NCI-H345 treated with DMSO at 0.1 percent for 48 hours (cell line): ENCODE results near the gene PEF1.

Experiments used
- DNase-seq: peaks from one replicate; lab custom pipeline; 2025; ENCODE audit not compliant: unreplicated experiment; lab: John Stamatoyannopoulos, UW

The PEF1 gene

DNA sequence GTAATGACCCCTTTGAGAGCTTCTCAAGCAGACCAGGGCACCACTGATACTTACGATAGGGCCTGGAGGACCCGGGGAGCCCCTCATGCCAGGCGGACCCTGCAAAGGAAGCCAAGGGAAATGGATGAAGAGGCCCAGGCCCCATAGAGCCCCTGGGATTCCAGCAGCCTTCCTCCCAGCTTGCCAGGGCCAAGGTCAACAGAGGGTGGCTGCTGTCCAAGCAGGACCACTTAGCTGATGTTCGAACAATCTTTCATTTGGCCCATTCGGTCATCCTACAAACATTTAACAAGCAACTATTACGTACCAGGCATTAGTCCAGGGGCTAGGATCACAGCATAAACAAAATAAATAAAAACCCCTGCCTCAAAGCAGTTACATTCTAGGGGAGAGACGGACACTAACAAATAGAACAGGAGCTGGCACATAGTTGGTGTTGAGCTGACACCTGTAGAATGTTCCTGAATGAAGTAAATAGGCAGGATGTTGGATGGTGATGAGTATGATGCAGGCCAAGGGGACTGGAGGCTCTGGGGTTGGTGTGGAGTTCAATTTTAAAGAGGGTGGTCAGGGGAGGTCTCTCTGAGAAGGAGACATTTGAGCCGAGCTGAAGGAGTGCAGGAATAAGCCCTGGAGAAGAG, 27.0 kb upstream of the PEF1 start:
- no peak for DNase-seq

DNA sequence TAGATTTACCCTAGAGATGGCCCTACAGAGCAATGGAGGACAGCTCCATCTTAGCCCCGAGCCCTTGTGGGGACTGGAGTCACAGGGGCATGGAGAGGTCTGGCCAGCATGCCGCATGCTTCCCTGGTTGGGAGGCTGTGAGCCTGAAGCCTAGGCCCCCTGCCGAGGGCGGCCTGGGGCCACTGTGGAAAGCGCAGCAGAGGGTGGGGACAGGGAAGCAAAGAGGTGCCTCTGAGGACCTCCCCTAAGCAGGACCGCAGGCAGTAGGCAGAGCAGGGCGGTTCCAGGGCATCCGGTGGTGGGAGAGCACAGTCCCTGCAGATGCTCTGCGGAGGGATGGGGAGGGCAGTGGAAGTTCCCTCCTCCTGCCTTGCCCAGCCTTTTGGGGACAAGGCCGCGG, 26.5 kb upstream of the PEF1 start:
- no peak for DNase-seq

DNA sequence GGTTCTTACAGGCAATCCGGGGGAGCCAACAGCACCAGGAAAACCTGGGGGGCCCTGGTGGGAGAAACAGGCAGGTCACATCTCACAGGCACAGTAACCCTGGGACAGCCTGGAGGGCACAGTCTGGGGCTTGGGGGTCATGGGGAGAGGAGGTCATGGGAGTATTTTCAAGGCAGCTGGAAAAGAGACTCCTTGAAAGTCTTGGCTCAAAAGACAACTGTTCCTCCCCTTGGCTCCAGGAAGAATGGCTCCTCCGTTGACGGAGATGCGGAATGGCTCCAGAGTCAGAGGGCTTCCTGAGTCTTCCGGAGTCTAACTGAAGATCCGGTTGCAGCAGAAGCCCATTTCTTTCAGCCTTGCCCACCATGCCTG, 25.9 kb upstream of the PEF1 start:
- no peak for DNase-seq

DNA sequence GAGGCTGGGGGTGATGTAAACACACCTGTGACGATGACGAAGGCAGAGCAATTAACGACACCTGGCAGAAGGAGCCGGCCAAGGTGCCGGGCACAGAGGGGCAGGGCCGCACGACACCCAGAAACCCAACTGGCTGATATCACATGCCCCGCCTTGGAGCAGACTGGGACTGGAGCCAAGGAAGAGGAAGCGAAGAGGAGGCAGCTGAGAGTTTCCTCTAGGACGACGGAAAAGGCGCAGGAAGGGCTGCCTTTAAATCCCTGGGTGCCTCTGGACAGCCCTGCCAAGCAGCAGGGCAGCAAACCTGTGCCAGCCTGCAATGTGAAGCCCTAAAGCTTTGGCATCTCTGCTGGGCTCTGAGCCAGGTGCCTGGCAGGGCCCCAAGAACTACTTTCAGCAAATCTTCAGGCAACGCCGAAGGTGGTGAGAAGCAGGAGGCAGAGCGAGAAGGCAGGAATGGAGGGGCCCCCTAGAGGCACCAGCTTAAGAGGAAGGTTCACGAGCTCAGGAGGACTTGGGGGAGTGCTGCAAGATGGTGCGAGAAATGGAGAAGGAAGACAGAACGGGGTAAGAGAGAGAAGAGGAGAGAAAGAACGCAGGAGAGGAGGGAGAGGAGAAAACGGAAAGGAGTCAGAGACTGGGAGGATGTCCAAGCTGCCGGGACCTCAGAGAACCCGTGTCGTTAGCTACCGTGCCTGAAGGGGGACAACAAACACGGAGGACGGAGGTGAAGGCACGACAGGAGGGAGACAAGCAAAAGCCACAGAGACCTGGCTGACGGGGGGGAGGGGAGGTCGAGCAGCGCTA, 25.3 kb upstream of the PEF1 start:
- DNase-seq: peak; percentile 34

DNA sequence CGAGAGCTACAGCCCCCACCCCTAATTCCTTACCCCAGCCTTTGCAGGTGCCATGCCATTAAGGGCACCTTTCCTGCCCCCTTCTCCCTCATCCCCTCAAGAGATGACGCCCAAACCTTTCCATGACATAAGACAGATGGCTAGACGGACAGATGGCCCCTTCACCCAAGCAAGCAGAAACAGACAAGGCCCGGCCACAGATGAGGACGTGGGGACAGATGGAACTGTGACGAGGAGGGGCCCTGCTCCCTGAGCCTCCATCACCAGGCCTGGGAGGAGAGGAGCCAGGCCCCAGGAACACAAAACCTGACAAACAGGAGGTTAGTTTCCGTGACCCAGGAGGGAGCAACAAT, 24.7 kb upstream of the PEF1 start:
- DNase-seq: no peak

DNA sequence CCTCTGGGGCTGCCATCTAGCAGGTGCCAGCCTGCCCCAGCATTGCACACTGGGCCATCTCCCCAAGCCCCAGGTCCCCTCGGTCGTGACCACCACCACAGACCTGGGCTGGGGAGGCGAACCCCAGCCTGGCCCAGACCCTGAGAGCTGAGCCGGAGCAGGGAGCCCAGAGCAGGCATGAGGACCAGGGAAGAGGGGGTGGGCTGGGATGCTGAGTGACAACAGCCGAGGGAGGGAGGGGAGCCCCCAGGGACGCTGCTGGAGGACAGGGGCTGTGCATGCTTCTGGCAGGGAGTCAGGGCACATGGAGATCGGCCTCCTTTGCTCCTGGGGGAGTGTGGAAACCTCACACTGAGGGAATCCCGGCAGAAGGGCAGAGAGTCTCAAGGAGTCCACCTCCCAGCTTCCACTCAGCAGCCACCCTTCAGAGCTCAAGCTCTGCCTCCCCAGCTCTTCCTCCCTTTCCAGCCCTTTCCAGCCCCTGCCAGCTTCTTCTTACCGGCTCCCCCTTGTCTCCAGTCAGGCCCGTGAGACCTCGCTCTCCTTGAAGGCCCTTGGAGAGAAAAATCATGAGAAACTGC, 23.7 kb upstream of the PEF1 start:
- DNase-seq: no peak

DNA sequence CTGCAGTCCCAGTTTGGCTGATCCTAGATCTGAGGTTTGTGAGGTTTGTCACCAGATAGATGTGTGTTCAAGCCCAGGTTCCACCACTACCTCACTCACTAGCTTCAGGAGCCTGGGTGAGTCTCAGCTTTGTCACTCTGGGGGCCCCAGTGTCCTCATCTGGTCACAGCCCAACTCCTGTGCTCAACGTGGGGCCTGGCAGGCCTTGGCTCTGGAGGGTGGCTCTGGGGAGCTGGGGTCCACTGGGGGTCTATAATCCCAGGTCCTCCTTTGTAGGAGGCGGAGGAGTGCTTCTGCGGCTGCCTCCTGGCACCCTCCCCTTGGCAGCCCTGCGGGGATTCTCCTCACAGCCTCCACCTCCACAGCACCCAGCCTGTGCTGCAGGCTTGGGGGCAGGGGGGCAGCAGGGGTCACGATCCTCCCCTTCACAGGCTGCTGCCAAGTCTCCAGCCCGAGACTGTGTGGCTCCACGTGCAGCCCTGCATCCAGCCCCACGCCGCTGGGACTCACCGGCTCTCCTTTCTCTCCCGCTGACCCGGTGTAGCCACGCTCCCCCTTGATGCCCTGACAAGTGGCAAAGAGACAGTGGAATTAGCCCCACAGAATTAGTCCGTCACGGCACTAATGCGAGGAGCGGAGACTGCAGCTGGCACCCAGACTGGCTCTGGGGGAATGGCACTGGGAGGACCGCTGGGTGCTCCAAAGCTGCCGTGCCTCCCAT, 22.5 kb upstream of the PEF1 start:
- no peak for DNase-seq

DNA sequence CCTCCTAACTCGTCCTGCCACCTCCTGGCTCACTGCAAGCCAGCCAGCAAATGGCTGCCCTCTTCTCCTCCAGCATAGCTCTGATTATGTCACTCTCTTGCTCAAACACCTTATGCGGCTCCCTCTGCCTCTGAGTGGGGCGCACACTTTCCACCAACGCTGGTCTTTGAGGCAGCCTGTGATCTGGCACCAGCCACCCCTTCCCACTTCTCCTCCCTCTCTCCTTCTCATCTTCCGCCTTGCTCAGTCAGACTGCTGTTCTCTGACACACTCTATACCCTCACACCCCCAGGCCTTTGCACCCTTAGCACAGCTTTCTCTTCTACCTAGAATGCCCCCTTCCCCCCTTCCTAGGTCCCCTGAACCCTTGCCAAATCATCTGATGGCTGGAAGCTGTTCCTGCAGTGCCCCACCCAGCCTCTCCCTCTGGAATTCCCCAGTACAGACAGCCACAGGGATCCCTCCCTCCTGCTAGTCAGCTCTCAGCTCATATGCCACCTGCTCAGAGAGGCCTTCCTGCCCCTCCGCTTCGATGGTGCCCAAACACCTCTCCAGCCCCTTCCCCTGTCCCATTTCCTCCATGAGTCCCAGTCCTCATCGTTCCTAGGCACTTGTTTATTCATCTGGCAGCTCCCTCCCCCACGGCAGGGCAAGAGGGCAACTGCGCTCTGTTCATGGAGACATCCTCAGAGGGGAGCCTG, 21.7 kb upstream of the PEF1 start:
- DNase-seq: no peak

DNA sequence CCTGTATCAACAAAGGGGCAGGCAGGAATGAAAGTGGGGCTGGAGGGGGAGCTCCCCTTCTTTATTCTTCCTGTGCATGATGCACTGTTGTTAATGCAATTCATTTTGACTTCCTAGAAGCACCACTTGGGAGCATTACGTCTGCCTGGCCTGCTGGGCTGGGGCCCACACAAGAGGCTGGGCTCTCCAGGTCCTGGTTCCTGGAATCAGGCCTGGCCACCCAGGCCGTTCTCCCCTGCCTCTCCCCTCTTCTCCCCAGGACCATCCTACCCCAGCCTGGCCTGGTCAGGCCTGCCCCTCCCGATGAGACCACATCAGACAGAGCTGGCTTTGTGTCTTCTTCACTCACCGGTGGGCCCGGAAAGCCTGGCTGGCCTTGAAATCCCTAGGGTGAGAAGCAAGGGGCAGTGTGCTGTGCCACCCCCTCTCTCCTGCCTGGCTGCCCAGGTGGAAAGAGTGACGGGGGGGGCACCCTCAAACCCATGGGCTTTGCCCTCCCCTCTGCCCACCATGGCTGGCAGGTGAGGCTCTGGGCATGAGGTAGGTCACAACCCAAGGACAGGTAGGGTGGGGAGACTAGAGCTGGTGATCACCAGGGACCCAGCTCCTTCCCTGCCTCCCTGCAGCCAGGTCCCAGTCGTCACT, 20.7 kb upstream of the PEF1 start:
- DNase-seq: no peak

DNA sequence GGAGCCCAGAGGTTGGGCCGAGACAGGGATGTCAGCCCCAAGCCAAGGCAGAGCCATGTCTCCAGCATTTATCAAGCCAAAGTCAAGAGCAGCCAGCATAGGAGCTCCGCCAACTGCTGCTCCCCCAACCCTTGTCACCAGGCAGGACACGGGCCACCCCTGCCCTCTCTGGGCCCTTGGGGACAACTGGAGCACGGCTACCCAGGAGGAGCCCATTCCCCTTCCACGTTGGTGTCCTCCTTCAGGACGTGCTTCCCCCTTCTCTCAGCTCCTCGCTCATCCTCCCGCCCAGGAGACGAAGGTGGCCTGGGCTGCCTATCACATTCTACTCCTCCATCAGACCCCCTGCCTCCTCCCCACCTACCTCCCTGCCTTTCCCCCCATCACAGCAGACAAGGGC, 19.9 kb upstream of the PEF1 start:
- no peak for DNase-seq

DNA sequence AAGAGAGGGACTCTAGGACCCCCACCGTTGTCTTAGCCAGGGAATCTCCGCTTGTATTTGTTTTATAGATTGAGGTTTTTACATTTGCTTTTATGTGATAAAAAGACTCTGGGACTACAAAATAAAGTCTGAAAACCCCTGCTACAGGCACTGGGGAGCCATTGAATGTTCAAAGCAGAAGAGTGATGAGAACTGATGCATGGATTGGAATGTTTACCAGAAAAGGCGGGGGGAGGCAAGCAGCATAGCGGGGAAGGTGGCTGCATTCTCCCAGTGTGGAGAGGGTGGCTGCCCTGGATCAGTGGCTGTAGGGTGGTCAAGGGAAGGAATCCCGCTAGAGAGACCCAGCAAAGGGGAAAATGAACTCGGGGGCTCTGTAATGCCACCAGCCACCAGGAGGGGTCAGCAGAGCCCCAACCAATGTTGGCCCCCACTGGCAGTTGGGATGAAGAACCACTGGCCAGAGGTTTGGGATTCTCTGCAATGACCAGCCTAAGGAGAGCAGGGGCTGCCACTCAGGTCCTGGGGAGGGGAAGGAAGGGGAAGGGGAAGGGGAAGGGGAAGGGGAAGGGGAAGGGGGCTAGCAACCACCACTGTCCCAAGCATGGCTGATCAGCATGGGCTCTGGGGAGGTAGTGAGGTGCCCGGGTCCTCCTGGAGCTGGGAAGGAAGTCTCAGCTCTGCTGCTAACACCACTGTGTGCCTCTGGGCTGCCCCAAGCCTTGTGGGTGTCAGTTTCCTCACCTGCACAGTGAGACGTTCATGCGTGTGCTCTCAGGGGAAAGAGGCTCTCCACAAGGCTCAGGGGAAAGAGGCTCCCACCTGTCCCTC, 19.2 kb upstream of the PEF1 start:
- peak; percentile 15 for DNase-seq

DNA sequence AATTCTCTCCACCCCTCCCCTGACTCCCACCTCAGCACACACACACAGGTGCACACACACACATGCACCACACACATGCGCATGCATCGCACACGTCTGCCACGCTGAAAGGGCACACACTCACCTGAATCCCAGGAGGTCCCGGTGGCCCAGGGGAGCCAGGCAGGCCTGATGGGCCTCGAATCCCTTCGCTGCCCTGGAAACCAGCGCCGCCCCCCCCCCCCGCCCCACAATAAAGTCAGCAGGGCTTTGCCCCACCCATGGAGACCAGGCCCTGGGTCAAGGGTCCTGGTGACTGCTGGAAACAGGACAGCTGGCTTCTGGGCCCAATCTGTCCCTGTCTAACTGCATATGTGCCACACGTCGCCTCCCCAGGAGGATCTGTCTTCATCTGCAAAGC, 17.8 kb upstream of the PEF1 start:
- DNase-seq: no peak

DNA sequence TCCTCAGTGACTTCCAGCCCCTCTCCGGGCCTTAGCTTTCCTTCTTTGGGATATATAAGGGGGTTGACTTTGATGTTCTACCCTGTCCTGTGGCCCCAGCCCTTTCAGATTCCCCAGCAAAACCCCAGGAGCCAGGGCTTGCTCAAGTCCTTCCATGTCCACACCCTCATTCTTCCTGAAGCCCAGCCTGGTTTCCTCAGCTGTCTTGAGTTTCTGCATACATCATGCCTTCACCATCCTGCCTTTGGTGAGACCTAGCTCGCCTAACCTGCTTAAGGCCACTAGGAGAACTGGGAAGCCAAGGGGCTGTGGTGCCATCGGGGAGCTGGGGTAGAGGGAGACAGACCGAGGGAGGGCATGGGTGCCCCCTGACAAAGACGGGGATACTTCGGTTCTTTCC, 17.2 kb upstream of the PEF1 start:
- DNase-seq: no peak

DNA sequence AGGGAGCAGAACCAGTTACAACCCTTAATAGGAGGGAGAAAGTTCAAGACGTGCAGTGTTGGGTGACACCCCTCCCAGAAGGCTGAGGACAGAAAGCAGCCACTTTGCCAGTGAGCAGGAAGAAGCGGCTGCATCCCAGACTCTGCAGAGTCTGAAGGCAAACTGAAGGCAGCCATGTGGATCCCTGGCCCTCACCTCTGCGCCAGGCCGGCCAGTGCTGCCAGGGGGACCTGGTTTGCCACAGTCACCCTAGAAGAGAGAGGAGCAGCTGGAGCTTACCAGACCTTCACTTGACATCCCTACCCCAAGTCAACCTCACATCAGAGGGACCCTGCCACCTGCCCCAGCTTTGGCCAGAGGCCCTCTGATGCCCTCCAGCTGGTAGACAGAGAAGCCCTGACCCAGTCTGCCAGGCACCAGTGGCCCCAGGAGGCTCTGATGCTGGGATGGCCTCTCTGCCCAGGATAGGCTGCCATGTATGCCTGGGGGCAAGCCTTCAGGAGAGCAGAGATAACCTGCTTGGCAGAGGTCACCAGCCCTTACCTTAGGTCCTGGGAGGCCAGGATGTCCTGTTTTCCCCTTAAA, 16.3 kb upstream of the PEF1 start:
- DNase-seq: no peak

DNA sequence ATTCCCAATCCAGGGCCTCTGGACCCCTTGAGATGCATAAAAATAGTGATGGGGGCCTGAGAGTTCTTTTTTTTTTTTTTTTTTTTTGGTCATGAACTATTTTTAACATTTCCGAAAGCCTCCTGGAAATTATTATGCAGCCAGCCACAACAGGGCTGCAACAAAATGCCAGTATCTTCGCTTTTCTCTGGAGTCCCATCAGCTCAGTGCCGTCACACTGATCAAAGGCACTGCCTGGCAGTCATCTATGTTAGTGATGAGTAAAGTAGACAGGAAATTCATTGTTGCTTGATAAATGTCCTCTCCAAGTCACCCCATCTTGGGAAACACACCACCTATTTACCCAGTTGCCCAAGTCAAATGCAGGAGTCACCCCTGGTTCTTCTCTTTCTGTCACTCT, 15.2 kb upstream of the PEF1 start:
- DNase-seq: no peak

DNA sequence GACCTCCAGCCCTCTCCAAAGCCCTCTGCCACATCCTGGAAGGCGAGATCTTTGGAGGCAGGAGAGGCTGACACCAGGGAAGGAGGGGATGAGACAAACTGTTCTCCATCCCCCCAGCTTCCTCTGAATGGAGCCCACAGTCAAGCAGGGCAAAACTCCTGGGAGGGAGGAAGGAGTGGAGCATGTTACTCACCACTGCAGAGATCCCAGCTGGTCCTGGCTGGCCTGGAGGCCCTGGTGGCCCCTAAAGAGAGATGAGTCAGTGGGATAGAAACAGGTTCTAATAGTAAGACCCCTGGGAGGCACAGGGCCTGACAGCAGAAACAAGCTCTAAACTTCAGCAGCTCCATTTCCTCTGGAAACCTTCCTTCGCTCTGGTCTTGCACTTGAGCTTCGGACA, 14.0 kb upstream of the PEF1 start:
- DNase-seq: no peak

DNA sequence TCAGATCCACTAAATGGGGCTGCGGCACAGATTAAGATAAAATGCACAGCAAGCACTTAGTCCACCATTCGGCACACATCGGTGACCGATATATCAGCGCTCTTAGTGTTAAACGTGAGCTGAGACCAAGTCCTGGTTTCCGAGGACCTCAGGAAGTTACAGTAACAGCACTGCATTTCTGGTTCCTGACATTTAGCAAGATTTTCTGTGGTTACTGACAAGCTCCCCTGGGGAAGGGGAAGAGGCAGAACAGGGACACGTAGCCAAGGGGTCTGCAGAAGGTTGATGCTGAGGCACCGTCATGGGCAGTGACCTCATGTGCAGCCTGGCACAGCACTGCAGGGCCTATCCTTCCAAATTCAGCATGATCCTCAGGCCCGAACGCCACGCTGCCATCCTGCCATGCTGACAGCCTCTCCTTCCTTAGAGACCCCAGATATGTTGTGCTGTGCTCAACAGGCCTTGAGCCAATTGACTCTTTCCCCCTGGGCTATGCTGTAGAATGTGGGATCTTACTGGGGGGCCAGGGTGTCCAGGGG, 13.4 kb upstream of the PEF1 start:
- no peak for DNase-seq

DNA sequence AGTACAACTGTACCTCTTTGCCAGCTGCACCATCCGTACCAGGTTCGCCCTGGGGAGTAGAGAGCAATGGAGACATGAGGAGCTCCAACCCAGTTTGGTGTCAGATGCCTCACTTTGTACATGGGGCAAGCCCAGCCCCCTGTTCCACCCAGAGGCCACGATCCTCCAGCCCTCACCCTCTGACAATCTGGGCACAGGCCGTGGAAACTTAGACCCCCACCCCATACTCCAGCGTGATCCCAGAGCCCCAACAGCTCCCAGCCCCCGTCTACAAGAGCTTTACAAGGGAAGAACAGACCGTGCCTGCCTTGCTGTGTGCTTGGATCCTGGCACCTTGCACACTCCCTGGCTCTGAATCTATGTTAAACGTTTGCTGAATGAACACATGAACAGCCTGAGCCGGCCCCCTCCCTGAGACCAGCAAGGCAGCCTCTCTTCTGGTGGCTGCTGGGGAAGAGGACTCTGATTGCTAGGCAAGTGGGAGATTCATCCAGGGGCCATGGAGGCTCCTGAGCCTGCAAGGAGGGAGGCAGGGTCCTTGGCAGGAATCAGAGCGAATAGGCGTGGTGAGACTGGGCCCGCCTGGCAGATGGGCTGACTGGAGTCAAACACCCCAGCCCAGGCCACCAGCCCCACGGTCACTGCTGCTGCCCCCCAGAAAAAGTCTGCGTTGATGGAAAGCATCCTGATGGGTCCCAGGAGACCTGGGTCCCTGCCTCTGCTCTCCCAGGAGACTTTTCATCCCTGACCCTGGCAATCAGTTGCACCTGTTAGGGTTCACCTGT, 12.5 kb upstream of the PEF1 start:
- no peak for DNase-seq

DNA sequence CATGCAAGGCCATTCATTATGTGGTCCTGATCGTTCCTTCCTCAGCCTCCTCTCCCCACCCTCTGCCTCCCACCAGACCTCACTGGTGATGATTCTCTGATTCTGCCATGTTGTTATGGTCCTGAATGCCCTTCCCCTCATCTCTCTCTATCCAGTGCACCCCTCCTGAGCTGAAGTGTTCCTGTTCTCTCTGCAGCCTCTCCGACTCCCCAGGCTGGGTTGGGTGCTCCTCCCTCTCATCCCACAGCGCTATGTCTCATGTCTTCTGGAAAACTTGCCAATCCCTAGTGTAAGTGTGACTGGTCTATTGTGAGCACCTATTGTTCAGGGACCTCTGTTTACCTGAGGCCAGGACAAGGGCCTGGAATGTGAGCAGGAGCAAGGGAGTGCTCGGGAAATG, 11.1 kb upstream of the PEF1 start:
- no peak for DNase-seq
